ENCODE data around the gene RBM6.

The RBM6 gene

GRCh38 chr3:49972656-49973055 is 32.7 kb downstream of the RBM6 start:
- Histone ChIP-seq H3F3A (ENCODE audit: insufficient read depth, low read length) (no peaks in the 10 kb centered on the region), H3K27me3 (ENCODE audit: insufficient read depth, low read length) (no peaks in the 10 kb centered on the region), H3K36me3 (ENCODE audit: insufficient read depth, low read length) (peaks cover 63% of the 10 kb centered on the region), H3K9me2 (ENCODE audit: low read depth, low read length) (no peaks in the 10 kb centered on the region), H3K27ac (ENCODE audit: low read depth, low read length, poor library complexity, severe bottlenecking) (no peak overlapping the region), H3K9ac (ENCODE audit: low read length) (no peak overlapping the region), H3K9me3 (ENCODE audit: low read length) (no peaks in the 10 kb centered on the region), H4K20me1 (ENCODE audit: insufficient read depth, low read length) (no peaks in the 10 kb centered on the region), H2AFZ (ENCODE audit: low read length) (no peak overlapping the region), H3K79me2 (ENCODE audit: insufficient read depth, low read length) (peaks cover 9% of the 10 kb centered on the region; the same call in 1 of the 2 replicates), H3K4me1 (ENCODE audit: insufficient read depth, low read length, severe bottlenecking) (peaks cover 6% of the 10 kb centered on the region), H3K4me3 (ENCODE audit: low read depth, low read length, poor library complexity, severe bottlenecking) (no peak overlapping the region), H3K4me2 (ENCODE audit: low read length) (no peak overlapping the region)
- TF ChIP-seq CTCF (IDR thresholded peaks at IDR 0.05; ENCODE audit: low read length) (no peak), EZH2 (IDR thresholded peaks at IDR 0.05; ENCODE audit: borderline replicate concordance, low read length) (no peak)

- Histone ChIP-seq H4K20me1 (ENCODE audit: insufficient read depth, low read length) (no peaks in the 10 kb centered on the region), H3K4me2 (ENCODE audit: low read length) (no peak overlapping the region), H3K9me3 (ENCODE audit: low read length) (no peaks in the 10 kb centered on the region), H3K36me3 (ENCODE audit: insufficient read depth, low read length) (peaks cover 74% of the 10 kb centered on the region), H3K9me2 (ENCODE audit: low read depth, low read length) (no peaks in the 10 kb centered on the region), H2AFZ (ENCODE audit: low read length) (no peak overlapping the region), H3K27me3 (ENCODE audit: insufficient read depth, low read length) (no peaks in the 10 kb centered on the region), H3K4me3 (ENCODE audit: low read depth, low read length, poor library complexity, severe bottlenecking) (no peak overlapping the region), H3K9ac (ENCODE audit: low read length) (no peak overlapping the region), H3K27ac (ENCODE audit: low read depth, low read length, poor library complexity, severe bottlenecking) (no peak overlapping the region), H3F3A (ENCODE audit: insufficient read depth, low read length) (no peaks in the 10 kb centered on the region), H3K79me2 (ENCODE audit: insufficient read depth, low read length) (0 out of 2 replicates have a peak, but pooled peaks cover 7% of the 10 kb centered on the region), H3K4me1 (ENCODE audit: insufficient read depth, low read length, severe bottlenecking) (no peaks in the 10 kb centered on the region)
- no peak for TF ChIP-seq CTCF (IDR thresholded peaks at IDR 0.05; ENCODE audit: low read length)
- no peak for TF ChIP-seq EZH2 (IDR thresholded peaks at IDR 0.05; ENCODE audit: borderline replicate concordance, low read length)
Observed at GRCh38 chr3:49976942-49977341, 37.0 kb downstream of the RBM6 start.

GRCh38 chr3:49984394-49984793 is 44.4 kb downstream of the RBM6 start:
- H3K9me2 ChIP-seq (ENCODE audit: low read depth, low read length): no peaks in the 10 kb centered on the region
- no peaks in the 10 kb centered on the region for H4K20me1 ChIP-seq (ENCODE audit: insufficient read depth, low read length)
- H3K27me3 ChIP-seq (ENCODE audit: insufficient read depth, low read length): no peaks in the 10 kb centered on the region
- peaks cover 4% of the 10 kb centered on the region; the same call in 1 of the 2 replicates for H3K79me2 ChIP-seq (ENCODE audit: insufficient read depth, low read length)
- TF ChIP-seq EZH2 (IDR thresholded peaks at IDR 0.05; ENCODE audit: borderline replicate concordance, low read length) (no peak), CTCF (IDR thresholded peaks at IDR 0.05; ENCODE audit: low read length) (no peak)
- H3K4me1 ChIP-seq (ENCODE audit: insufficient read depth, low read length, severe bottlenecking): no peaks in the 10 kb centered on the region
- no peak overlapping the region for H3K9ac ChIP-seq (ENCODE audit: low read length)
- H3K9me3 ChIP-seq (ENCODE audit: low read length): no peaks in the 10 kb centered on the region
- H3K4me2 ChIP-seq (ENCODE audit: low read length): no peak overlapping the region
- no peak overlapping the region for H3K4me3 ChIP-seq (ENCODE audit: low read depth, low read length, poor library complexity, severe bottlenecking)
- H3K27ac ChIP-seq (ENCODE audit: low read depth, low read length, poor library complexity, severe bottlenecking): no peak overlapping the region
- 0 out of 2 replicates have a peak, but pooled peaks cover 3% of the 10 kb centered on the region for H3F3A ChIP-seq (ENCODE audit: insufficient read depth, low read length)
- H3K36me3 ChIP-seq (ENCODE audit: insufficient read depth, low read length): peaks cover 54% of the 10 kb centered on the region
- no peak overlapping the region for H2AFZ ChIP-seq (ENCODE audit: low read length)

Measured in OCI-LY1 (cell line).